PC-3 (cell line): ENCODE measurements around the gene LY6G5C. TPM values are rescaled to one million over a fixed set of nuclear protein-coding genes. Genes with fewer than 3 reads are reported as not detected.

ENCODE experiments used
- ATAC-seq: fragments of 200-7000 bp; cut with Tn5 transposase; 2 replicates; pipeline ENCODE4 v1.9.1; 2020; ENCODE audit warnings: mild to moderate bottlenecking, moderate library complexity
- BruUV-seq: library from RNA; stranded (reverse); fragments of 400-500 nt; replicated peaks from 2 replicates; lab custom pipeline; 2021; lab: Mats Ljungman, UMichigan
- CTCF ChIA-PET: fragments of 300-600 bp; sonication (Branson Sonifier 250); formaldehyde crosslinking; loops from one replicate; lab custom pipeline; 2022; ENCODE audit warnings: antibody characterized with exemption; lab: Charles Lee
- POLR2A ChIA-PET: fragments of 300-600 bp; sonication (Branson Sonifier 250); formaldehyde crosslinking; loops from one replicate; lab custom pipeline; 2022; ENCODE audit warnings: antibody characterized with exemption; ENCODE audit not compliant: unreplicated experiment; lab: Charles Lee
- DNase-seq: peaks from one replicate; pipeline ENCODE4 v3.0.0-alpha.2; 2015
- H2AFZ ChIP-seq: fragments of 300-600 bp; sonication (generic); 2 replicates; pipeline ENCODE4 v1.6.0; 2016; ENCODE audit warnings: antibody characterized with exemption, low read length
- H3F3A ChIP-seq: fragments of 300-600 bp; sonication (generic); one replicate; pipeline ENCODE4 v1.6.0; 2017; ENCODE audit warnings: antibody characterized with exemption, low read length, control low read depth, mild to moderate bottlenecking; ENCODE audit not compliant: unreplicated experiment
- H3K27ac ChIP-seq: fragments of 300-600 bp; sonication (generic); 2 replicates; pipeline ENCODE4 v1.5.1; 2016; ENCODE audit warnings: mild to moderate bottlenecking, low read length
- H3K27me3 ChIP-seq: fragments of 300-600 bp; sonication (generic); 2 replicates; pipeline ENCODE4 v1.6.1; 2016; ENCODE audit warnings: low read length, mixed read lengths
- H3K36me3 ChIP-seq: fragments of 300-600 bp; sonication (generic); 2 replicates; pipeline ENCODE4 v1.6.1; 2016; ENCODE audit warnings: low read depth, mixed run types, low read length, mixed read lengths
- H3K4me1 ChIP-seq: fragments of 300-600 bp; sonication (generic); 2 replicates; pipeline ENCODE4 v1.5.1; 2016; ENCODE audit warnings: low read length; ENCODE audit not compliant: insufficient read depth
- H3K4me2 ChIP-seq: fragments of 300-600 bp; sonication (generic); 2 replicates; pipeline ENCODE4 v1.6.0; 2016; ENCODE audit warnings: low read length
- H3K4me3 ChIP-seq: fragments of 300-600 bp; sonication (generic); 2 replicates; pipeline ENCODE4 v1.5.1; 2016; ENCODE audit warnings: mild to moderate bottlenecking, low read length, mixed read lengths
- H3K79me2 ChIP-seq: fragments of 300-600 bp; sonication (generic); 2 replicates; pipeline ENCODE4 v1.6.1; 2017; ENCODE audit warnings: low read length, mixed read lengths
- H3K9ac ChIP-seq: fragments of 300-600 bp; sonication (generic); 2 replicates; pipeline ENCODE4 v1.6.0; 2016; ENCODE audit warnings: mild to moderate bottlenecking, low read length
- H3K9me2 ChIP-seq: fragments of 300-600 bp; sonication (generic); replicated peaks from 2 replicates; pipeline ENCODE4 v1.6.1; 2016; ENCODE audit warnings: mixed run types, low read length, mixed read lengths
- H3K9me3 ChIP-seq: fragments of 300-600 bp; sonication (generic); 2 replicates; pipeline ENCODE4 v1.6.1; 2016; ENCODE audit warnings: low read length, mixed read lengths
- H4K20me1 ChIP-seq: fragments of 300-600 bp; sonication (generic); 2 replicates; pipeline ENCODE4 v1.6.1; 2016; ENCODE audit warnings: low read length, mixed read lengths
- CTCF ChIP-seq: fragments of 300-600 bp; sonication (generic); conservative IDR thresholded peaks from 2 replicates; pipeline ENCODE4 v1.5.1; 2017; ENCODE audit warnings: antibody characterized with exemption, low read depth, mild to moderate bottlenecking, low read length
- EZH2 ChIP-seq: fragments of 300-600 bp; sonication (generic); IDR thresholded peaks from one replicate; pipeline ENCODE4 v1.6.1; 2017; ENCODE audit warnings: antibody characterized with exemption, mild to moderate bottlenecking, low read length; ENCODE audit not compliant: unreplicated experiment
- EZH2phosphoT487 ChIP-seq: fragments of 300-600 bp; sonication (generic); IDR thresholded peaks from 2 replicates; pipeline ENCODE4 v1.6.1; 2018; ENCODE audit warnings: mild to moderate bottlenecking, antibody characterized with exemption, low read length, borderline replicate concordance
- intact Hi-C: fragments of 100-400 bp; cut with micrococcal nuclease; formaldehyde crosslinking; loops from 2 replicates; pipeline ENCODE4 v1.9.0; 2023
- total RNA-seq: library from RNA; depleted of rRNA; stranded (reverse); fragments of >200 nt; gene quantifications from 2 replicates; pipeline ENCODE4 v1.2.3, GENCODE V29; 2014

The LY6G5C gene
- total RNA-seq, 1 experiment from 2014 or later: 1.8 TPM

GRCh38 chr6:31639449-31639861, 41.4 kb downstream of the LY6G5C start:
- Histone ChIP-seq H3K27ac (no peak overlapping the region), H4K20me1 (no peaks in the 10 kb centered on the region), H3K36me3 (peaks cover 52% of the 10 kb centered on the region), H3K4me3 (no peak overlapping the region), H3F3A (peaks cover 14% of the 10 kb centered on the region), H3K9ac (no peak overlapping the region), H2AFZ (no peak overlapping the region), H3K9me3 (no peaks in the 10 kb centered on the region), H3K79me2 (no peaks in the 10 kb centered on the region), H3K27me3 (no peaks in the 10 kb centered on the region), H3K4me1 (no peaks in the 10 kb centered on the region), H3K9me2 (no peaks in the 10 kb centered on the region), H3K4me2 (no peak overlapping the region)
- CTCF ChIA-PET: no interaction called here
- intact Hi-C loops: no loop called here
- TF ChIP-seq EZH2phosphoT487 (no peak), EZH2 (no peak), CTCF (no peak)
- ATAC-seq: peak; percentile 29
- BruUV-seq: no TSS peak
- POLR2A ChIA-PET: no interaction called here
- DNase-seq: peak; percentile 17

- CTCF ChIA-PET: no interaction called here
- ATAC-seq: peak; percentile 21
Measured at GRCh38 chr6:31639043-31639442, 41.8 kb downstream of the LY6G5C start.

More at GRCh38 chr6:31639043-31639442, 41.8 kb downstream of the LY6G5C start:
- Histone ChIP-seq H2AFZ (no peak overlapping the region), H3F3A (peaks cover 14% of the 10 kb centered on the region), H4K20me1 (peaks cover 2% of the 10 kb centered on the region; the same call in 1 of the 2 replicates), H3K27ac (no peak overlapping the region), H3K79me2 (no peaks in the 10 kb centered on the region), H3K9ac (no peak overlapping the region), H3K4me2 (no peak overlapping the region), H3K9me3 (no peaks in the 10 kb centered on the region), H3K9me2 (no peaks in the 10 kb centered on the region), H3K4me3 (no peak overlapping the region), H3K27me3 (no peaks in the 10 kb centered on the region), H3K4me1 (no peaks in the 10 kb centered on the region), H3K36me3 (peaks cover 56% of the 10 kb centered on the region)
- POLR2A ChIA-PET: no interaction called here
- no peak for DNase-seq
- intact Hi-C loops: no loop called here
- BruUV-seq: no TSS peak
- no peak for TF ChIP-seq CTCF
- no peak for TF ChIP-seq EZH2phosphoT487
- TF ChIP-seq EZH2: no peak
